ENCODE measurements around the gene NIT2.

NIT2 gene

DNA sequence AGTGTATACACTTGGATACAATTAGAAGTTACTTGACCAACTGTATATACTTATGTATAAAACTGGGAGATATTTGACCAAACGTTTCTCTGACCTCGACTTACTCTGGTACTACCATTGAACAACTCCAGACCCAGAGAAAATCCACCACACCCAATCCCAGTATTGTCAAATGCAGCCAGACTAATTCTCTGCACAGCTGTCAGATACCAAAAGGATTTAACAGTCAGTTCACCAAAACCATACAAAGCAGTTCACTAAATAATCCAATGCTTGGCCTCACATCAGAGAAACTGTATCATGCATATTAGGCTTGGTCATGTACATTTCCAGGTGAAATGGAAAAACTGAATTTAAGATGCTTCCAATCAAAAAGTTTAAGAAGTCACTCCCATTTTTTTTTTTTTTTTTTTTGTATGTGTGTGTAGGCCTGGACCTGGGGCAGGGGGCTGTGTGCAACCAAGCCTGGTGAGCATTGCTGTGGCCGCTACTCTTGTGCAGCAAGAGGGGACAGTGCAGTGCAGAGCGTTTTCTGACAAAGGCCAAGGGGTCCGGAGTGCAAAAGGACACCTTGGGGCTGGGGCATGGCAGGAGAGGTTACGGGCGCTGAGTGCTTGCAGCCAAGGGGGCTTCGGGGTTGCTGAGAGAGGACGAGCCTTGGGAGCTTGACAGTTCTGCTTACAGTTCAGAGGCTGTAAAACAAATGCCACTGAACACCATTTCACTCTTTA, 64.9 kb downstream of the NIT2 start:
- in situ Hi-C loops (cut with MboI; ENCODE audit: low pct_unique_long_range_greater_than_20kb, low sequenced_read_pairs, unreplicated experiment) = no loop called here
- DNase-seq (ENCODE audit: low spot score) = no peak
- TF ChIP-seq, protein P1, sequence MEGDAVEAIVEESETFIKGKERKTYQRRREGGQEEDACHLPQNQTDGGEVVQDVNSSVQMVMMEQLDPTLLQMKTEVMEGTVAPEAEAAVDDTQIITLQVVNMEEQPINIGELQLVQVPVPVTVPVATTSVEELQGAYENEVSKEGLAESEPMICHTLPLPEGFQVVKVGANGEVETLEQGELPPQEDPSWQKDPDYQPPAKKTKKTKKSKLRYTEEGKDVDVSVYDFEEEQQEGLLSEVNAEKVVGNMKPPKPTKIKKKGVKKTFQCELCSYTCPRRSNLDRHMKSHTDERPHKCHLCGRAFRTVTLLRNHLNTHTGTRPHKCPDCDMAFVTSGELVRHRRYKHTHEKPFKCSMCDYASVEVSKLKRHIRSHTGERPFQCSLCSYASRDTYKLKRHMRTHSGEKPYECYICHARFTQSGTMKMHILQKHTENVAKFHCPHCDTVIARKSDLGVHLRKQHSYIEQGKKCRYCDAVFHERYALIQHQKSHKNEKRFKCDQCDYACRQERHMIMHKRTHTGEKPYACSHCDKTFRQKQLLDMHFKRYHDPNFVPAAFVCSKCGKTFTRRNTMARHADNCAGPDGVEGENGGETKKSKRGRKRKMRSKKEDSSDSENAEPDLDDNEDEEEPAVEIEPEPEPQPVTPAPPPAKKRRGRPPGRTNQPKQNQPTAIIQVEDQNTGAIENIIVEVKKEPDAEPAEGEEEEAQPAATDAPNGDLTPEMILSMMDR (IDR thresholded peaks at IDR 0.05; ENCODE audit: extremely low read depth, insufficient read depth, missing control alignments) = no peak

DNA sequence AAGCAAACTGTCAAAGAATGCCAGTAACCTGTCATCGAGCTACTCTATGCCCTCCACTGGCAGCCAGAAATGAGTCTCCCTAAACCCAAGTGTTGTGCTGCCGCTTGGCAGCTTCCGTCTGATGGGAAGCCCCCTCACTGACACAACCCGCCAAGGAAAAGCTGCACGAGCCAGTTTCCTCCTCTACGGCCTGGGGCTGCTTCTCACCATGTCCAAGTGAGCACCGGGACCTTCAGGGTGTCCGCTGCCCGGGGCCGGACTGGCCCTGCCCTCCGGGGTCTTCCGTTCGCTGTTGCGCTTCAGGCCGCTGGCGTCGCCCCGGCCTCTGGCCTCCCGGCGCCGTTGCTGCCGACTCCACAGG, 65.8 kb downstream of the NIT2 start:
- TF ChIP-seq, protein P1 (IDR thresholded peaks at IDR 0.05; ENCODE audit: extremely low read depth, insufficient read depth, missing control alignments) = no peak
- DNase-seq (ENCODE audit: low spot score) = peak; percentile 11
- in situ Hi-C loops (cut with MboI; ENCODE audit: low pct_unique_long_range_greater_than_20kb, low sequenced_read_pairs, unreplicated experiment) = no loop called here

DNA sequence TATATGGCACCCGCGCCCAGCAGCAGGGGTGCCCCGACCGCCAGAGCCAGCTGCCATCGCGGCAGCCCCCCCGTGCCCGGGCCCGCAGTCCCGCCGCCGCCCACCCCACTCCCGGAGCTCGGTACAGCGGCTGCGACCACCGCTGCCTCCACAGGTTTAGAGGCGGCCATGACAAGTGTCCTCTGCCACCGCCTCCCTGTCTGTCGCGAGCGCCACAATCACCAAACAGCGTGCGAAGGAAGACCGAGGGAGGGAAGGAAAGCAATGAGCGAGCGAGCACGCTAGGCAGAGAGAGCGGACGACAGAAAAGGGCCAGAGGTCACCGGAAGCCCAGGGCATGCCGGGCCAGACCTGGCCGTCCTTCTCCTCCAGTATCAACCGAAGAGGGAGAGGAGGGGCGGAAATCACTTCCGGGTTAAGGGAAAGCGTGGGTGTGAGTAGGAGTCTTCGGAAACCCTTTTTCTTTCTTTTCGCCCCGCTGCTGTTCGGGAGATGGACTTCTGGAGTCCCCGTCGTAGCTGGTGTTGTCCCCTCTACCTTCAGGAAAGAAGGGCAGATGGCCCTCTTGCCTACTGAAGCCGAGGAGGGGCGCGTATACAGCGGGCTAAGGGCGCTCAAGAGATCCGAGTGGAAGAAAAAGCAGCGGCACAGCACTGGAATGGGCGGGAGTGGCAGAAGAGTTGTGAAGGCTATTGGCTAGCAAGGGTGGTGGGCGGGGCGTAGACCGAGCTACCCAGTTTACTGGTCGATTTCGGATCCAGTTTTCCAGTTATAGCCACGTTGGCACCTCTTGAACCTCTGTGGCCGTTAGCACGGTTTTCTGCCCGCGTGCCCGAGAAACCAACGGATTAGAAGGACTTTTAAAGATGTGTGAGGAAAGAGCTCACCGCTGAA, 66.5 kb downstream of the NIT2 start, which contains the start of the genes LNP1 and TOMM70:
Gene LNP1, plus strand, starts transcription at position 760 of the 894 bp plus-strand sequence. CDS start 28,191 bp downstream, outside the sequence.
Gene TOMM70, minus strand, starts transcription at position 310 of the 894 bp plus-strand sequence. Its CDS starts 140 bp downstream, at position 170.
- in situ Hi-C loops (cut with MboI; ENCODE audit: low pct_unique_long_range_greater_than_20kb, low sequenced_read_pairs, unreplicated experiment) = no loop called here
- TF ChIP-seq, protein P1 (IDR thresholded peaks at IDR 0.05; ENCODE audit: extremely low read depth, insufficient read depth, missing control alignments) = no peak
- DNase-seq (ENCODE audit: low spot score) = peak; percentile 90

DNA sequence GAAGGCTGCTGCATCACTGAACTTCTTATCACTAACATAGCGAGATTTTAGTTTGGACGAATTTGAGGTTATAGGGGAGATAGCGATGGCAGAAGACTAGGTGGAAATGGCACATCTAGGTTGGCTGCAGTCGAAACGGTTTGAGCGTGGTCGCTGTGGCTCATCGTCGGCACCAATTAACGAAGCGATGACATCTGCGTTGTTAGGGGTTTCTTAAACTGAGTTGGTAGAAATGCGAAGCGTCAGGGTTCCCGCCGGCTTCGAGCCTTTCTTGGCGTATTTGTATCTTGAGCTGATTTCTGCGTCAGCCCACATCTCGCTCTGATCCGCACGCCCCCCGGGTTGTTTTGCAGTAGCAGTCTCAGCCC, 67.1 kb downstream of the NIT2 start:
- in situ Hi-C loops (cut with MboI; ENCODE audit: low pct_unique_long_range_greater_than_20kb, low sequenced_read_pairs, unreplicated experiment) = no loop called here
- DNase-seq (ENCODE audit: low spot score) = peak; percentile 17
- TF ChIP-seq, protein P1 (IDR thresholded peaks at IDR 0.05; ENCODE audit: extremely low read depth, insufficient read depth, missing control alignments) = no peak

DNA sequence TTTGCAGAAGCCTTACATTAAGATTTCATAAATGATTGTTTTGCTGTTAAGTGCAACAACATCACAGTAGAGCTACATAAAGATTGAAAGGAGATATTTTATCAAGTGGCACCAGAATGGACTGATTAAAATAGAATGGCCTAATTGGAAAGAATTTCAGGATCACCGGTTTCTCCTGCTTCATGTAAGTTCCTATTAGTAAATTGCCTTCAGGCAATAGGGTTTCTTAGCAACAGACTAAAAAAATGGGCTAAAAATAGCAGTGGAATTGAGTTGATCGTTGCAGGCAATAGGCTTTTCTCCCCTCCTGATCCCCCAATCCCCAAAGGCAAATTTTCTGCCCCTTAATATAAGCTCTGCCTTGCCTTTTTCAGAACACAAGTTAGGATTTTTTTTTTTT, 67.7 kb downstream of the NIT2 start:
- in situ Hi-C loops (cut with MboI; ENCODE audit: low pct_unique_long_range_greater_than_20kb, low sequenced_read_pairs, unreplicated experiment) = no loop called here
- DNase-seq (ENCODE audit: low spot score) = no peak
- TF ChIP-seq, protein P1 (IDR thresholded peaks at IDR 0.05; ENCODE audit: extremely low read depth, insufficient read depth, missing control alignments) = no peak

DNA sequence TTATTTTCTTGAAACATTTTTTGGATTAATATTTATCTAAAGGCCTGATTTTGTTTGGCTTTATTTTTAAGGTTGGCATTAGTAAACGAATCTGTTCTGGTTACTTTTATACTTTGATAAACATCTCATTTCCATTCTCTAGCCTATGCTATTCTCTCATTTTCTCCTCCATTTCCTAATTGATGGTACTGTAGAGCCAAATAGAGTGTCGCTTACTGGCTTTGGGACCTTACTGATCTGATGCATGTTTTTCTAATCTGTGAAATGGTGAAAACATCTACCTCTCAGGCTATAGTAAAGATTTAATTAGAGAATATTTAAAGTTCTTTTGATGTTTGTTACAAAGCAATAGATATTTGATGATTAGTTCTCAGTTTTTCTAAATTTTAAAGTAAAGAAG, 68.3 kb downstream of the NIT2 start:
- in situ Hi-C loops (cut with MboI; ENCODE audit: low pct_unique_long_range_greater_than_20kb, low sequenced_read_pairs, unreplicated experiment) = no loop called here
- TF ChIP-seq, protein P1 (IDR thresholded peaks at IDR 0.05; ENCODE audit: extremely low read depth, insufficient read depth, missing control alignments) = no peak
- DNase-seq (ENCODE audit: low spot score) = no peak

Data from GM13977 (cell line).